NCI-H226 (cell line): ENCODE measurements around the gene AGTRAP.

Experiments
- DNase-seq: peaks from one replicate; pipeline ENCODE4 v3.0.0-alpha.2; 2015

Gene AGTRAP

DNA sequence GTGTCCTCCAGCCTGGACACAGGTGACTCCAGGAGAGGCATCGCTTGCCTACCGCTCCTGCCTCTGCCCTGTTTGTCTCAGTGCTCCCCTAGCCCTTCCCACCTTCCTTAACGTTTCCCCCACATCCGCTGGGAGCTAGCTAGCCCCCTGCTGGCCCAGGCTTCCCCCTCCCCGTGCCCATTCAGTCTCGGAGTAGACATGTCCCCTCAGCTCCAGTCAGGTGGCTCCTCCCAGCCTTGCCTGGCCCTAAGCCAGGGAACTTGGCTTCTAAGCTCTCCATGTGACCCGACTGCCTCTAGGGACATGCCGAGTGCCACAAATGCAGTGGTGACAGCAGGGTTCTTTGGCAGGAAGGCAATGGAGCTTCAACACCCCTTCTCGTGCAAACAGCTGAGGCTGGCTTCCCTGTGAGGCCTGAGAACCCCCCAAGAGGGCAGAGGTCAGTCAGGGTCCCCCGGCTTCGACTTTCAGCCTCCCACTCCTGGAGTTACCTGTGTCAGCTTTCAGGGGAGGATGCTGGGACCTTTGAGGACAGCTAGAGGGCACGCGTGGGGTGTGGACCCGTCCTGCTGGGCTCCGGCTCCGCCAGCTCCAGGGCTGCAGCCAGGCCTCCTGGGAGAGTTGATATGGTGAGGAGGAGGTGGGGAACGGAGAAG, 28.2 kb upstream of the AGTRAP start:
- DNase-seq, result no peak

DNA sequence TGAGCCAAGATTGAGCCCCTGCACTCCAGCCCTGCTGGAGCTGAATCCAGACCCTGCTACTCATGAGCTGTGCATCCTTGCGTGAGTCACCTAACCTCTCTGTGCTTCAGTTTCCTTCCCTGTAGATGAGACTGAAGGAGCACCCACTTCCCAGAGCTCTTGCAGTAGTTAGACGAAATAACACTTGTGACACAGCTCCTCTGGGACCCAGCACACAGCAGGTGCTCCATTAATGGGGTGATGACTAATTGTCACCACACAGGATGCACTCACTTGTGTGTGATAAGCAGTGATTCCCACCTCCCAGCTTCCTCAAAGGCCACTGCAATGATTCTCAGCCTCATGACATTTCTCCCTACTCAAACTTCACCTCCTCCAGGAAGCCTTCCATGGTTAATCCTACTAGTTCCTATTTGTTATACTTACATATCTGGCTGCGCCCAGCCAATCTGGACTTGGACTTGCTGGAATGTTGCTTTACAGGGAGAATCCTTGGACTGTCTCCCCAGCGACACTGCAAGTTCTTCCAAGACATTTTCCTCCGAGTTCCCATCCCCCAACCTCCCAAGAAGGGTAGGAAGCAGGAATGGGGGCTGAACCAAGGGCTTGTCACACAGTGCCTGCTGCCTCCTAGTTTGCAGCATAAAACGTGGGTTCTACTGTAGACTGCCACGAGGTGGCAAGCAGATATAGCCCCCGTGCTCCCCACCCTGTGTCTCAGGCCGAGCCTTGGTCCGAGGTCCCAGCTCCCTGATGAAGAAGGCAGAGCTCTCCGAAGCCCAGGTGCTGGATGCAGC, 27.2 kb upstream of the AGTRAP start:
- DNase-seq, result no peak

DNA sequence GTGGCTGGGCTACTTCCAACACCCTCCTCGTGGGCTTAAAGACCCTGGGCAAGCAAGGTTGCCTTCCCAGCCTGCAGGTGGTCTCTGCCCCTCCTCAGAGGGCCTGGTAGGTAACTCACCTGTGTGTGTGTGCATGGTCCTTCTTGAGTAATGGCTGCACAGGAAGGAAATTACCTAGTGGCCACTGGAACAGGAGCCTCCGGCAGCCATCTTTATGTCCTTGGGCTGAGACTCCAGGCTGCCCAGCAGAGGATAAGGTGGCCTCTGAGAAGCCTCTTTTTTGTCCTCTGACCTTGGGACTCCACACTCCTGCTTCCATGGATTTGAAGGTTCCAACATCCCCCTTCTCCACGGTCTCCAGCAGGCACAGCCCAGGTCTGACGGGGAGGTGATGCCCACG, 24.4 kb upstream of the AGTRAP start:
- DNase-seq, result no peak

DNA sequence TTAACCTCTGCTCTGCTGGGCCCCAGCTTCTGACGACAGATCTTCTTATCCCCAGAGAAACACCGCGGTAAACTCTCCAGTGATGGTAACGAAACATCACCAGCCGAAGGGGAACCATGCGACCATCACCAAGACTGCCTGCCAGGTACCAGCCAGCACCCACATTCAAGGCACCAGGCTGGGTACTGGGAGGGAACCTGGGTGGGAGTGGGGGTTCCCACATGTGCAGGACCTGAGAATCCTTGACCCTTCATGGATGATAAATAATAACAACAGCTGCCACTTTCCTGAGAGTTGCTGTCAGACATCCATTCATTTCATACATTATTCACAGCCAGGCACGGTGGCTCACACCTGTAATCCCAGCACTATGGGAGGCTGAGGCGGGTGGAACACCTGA, 23.7 kb upstream of the AGTRAP start:
- no peak for DNase-seq

DNA sequence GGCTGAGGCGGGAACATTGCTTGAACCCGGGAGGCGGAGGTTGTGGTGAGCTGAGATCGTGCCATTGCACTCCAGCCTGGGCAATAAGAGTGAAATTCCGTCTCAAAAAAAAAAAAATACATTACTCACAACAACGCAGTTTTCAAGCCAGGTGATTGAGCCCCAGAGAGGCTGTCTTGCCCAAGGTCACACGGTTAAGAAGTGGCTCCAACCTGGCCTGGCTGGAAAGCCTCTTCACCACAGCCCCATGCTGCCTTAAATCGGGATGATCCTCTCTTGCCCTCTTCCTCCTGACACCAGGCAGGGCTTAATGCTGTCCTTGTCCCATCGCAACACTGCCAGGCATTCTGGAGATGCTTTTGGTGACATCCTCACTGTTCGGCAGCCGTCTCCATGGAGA, 22.8 kb upstream of the AGTRAP start:
- DNase-seq, result no peak

DNA sequence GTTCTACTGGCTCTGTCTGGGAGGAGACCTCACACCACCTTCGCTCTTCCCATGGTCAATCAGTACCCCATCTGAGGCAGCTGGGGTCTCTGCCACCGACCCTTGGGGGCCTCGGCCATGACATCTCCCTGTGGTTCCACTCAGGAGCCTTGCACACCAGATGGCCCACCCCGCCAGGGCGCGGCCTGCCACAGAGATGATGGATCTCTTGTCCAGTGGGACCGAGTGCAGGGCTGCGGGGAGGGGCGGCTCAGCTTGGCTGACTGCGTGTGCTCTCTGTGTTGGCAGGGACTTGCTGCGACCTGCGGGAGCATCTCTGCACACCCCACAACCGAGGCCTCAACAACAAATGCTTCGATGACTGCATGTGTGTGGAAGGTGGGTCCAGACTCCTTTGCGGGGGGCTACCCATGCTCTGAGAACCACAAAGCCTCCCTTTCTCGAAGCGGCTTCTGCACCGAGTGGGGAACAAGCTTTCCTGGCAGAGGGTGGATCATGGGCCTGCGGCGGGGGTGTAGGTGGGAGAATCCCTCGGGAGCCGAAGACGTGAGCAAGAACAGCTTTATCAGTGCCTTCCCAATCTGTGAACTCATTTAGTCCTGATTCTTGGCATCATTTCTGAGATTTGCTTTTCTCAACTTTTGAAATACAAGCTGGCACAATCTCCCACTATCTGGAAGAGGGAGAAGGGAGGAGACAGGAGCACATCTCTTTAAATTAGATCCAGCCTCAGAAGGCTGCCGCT, 20.9 kb upstream of the AGTRAP start:
- no peak for DNase-seq

DNA sequence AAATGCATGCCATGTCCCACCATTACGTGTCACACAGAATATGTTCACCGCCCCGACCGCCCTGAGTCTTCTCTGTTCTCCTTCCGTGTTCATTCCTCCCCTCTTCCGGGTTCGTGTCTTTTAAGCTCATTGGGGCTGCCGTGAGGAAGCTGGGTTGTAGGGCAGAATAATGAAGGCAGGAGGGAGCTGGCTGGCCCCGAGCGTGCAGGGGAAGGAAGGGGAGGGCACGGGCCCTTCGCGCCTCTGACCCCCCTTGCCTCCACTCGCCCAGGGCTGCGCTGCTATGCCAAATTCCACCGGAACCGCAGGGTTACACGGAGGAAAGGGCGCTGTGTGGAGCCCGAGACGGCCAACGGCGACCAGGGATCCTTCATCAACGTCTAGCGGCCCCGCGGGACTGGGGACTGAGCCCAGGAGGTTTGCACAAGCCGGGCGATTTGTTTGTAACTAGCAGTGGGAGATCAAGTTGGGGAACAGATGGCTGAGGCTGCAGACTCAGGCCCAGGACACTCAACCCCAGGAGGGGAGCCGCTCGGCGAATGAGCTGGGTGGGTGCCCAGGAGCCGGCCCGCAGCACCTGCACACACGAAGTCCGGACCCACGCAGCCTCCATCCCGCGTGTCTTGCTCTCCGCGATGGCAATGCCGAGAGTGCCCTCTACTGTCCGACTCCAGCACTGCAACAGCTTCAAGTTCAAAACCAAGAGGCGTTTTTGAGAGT, 16.5 kb upstream of the AGTRAP start:
- DNase-seq, result peak; percentile 7

DNA sequence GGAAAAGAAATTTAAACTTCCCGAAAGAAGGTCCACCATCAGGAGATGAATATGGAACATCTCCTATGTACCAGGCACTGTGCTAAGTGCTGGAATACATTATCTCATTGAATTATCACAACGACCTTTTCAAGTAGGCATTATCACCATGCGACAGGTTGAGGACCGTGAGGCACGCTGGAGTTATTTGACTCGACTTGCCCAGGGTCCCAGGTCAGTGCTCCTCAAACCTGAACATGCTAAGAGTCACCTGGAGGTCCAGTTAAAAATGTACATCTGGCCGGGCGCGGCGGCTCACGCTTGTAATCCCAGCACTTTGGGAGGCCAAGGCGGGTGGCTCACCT, 15.9 kb upstream of the AGTRAP start:
- no peak for DNase-seq

DNA sequence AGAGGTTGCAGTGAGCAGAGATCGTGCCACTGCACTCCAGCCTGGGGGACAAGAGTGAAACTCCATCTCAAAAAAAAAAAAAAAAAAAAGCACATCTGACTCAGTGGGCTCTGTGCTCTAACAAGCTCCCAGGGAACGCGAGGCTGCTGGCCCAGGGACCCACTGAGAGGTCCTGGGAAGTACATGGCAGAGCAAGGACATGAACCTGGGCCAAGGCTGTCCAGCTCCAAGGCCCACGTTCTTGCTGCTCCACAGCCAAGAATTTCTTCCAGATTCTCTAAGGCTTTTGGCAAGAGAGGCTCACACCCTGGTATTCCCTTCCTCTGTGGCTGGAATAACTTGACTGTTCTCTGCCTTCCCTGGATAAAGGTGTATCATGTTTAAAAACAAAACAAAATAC, 15.4 kb upstream of the AGTRAP start:
- no peak for DNase-seq

DNA sequence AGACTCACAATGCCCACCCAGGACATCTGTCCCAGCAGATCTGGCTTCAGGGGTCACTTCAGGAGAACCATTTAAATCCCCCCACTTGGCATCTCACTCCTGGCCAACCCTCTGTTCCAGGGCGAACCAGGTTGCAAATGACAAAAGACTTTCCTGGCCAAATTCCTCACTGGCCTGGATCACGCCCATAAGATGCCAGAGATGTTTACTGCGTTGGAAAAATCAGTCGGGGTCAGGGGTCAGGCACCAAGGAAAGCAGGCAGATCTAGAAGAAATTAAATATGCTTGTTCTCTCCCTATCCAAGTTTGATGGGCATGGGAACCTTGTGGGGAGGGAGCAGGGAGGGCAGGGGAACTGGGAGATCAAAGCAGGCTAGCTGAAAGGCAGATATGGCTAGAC, 14.6 kb upstream of the AGTRAP start:
- no peak for DNase-seq

DNA sequence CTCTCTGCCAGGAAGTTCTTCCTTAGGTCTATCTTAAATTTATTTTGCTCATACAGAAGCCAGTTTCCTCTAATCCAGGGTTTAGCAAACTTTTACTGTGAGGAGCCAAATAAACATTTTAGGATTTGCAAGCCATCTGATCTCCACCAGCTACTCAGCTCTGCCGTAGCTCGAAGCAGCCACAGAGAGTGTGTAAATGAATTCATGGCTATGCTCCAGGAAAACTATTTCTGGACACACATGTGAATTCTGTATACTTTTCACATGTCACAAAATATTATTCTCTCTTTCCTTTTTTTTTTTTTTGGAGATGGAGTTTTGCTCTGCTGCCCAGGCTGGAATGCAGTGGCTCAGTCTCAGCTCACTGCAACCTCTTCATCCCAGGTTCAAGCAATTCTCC, 13.4 kb upstream of the AGTRAP start:
- no peak for DNase-seq

DNA sequence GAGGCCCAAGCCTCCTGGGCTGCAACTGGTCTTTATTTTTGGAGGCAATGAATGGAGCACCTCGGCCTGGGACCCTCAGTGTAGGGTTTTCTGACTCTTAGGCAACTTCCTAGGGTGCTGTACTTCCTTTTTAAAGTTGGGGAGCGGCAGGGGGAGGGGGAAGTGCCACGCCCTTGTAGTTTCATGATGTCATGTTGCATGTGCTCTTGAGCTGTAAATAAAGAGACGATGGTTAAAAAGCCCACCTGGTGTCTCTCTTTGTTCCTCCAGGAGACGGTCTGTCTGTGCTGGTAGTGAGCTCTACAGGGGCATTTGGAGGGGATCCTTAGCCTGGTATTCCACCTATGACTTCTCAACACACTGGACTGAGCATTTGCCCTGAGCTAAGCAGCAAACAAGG, 10.3 kb upstream of the AGTRAP start:
- DNase-seq, result no peak

DNA sequence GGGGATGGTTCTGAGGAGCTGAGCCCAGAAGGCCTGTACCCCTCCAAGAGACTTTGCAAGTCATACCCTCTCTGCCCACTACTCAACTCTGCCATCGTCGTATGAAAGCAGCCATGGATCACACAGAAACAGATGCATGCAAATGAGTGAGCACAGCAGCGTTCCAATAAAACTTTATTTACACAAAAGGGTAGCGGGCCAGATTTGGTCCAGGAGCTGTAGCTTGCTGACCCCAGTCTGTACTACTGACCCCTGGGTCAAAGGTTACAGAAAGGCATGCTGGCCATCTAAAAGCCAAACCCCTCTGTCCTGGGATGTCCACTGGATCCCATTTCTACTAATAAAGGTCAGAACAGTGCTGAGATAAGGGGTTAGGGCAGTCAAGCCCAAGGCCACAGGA, 8.8 kb upstream of the AGTRAP start:
- DNase-seq, result no peak

DNA sequence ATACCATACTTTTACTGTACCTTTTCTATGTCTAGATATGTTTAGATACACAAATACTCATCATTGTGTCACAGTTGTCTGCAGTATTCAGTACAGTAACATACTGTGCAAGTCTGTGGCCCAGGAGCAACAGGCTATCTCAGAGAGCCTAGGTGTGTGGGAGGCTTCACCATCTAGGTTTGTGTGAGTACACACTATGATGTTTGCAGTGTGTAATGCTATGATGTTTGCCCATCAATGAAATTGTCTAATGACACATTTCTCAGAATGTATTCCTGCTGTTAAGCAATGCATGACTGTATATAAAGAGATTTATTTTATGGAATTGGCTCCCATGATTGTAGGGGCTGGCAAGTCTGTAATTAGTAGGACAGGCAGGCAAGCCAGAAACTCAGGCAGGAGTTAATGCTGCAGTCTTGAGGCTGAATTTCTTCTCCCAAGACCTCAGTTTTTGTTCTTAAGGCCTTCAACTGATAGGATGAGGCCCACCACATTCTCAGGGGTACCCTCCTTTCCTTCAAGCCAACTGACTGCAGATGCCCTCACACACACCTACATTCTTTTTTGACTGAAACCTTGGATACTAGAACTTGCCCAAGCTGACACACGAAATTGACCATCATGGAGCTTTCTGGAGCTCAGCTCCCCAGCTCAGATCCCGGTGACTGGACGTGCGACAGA, 7.7 kb upstream of the AGTRAP start:
- DNase-seq, result peak; percentile 20

DNA sequence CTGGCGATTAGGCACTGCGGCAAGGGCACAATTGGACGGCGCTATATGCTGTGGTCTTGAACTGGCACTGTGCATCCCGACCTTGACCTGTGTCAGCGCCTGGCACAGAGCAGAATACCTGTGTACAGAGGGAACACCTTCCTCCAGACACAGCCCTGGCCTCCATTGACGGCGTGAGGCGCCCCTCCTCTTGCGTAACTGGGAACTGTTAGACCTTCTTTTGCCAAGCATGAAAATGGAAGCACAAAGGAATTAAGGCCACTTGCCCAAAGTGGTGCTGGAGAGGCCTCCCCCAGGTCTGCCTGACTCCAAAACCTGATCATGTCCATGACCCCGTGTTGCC, 6.8 kb upstream of the AGTRAP start:
- DNase-seq, result no peak

DNA sequence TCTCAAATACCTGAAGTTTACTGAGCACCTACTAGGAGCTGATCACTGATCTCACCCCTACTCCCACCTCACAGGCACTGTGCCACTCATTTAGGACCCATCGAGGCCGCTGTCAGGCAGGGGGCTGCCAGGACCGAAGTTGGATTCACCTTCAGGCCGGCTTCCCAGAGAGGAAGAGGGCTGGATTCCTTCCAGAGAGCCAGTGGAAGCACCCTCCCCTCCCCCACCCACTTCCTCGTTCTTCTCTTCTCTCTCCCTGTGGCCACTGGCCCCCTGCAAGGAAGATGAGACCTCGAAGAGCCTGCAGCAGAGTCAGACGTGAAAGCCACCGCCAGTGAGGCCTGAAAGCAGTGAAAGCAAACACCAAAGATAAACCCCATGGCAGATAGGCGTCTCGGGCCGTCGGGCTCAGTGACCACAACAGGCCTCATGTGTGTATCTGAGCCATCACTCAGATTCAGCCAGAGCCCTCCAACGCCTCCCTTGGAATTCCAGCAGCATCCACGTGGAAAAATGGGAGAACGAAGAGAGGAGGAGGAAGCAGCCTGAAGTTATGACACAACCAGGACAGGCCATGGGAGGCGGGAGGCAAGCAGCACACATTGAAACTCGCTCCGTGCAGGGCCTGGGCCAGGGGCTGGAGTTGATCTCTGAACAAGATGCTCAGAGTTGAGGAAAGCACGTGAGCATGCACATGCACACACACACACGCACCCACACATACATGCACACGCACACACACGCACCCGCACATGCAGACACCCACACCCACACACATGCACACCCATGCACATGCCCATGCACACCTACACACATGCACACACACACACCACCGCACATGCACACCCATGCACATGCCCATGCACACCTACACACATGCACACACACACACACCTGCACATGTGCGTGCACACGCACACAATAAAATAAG, 6.2 kb upstream of the AGTRAP start:
- DNase-seq, result no peak

DNA sequence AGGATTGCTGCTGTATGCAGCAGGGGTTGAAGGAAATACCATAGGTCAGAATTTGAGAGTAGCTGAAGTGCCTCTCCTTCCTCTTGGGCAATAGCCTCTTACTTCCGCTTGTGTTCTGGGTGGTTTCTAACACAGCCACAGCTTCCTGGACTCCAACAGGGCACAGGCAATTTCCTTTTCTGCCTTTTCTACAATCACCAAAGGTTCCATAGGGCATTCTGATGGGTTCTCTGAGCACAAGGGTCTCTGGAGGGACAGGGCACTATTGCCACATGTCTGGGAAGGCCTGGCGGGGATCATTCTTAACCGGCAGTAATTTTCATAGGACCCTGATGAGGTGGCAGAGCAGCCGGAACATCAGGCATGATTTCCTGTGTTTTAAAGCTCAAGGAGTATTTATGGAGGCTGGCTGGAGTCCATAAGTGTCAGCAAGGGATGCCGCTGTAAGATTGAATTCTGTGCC, 5.5 kb upstream of the AGTRAP start:
- peak; percentile 41 for DNase-seq

DNA sequence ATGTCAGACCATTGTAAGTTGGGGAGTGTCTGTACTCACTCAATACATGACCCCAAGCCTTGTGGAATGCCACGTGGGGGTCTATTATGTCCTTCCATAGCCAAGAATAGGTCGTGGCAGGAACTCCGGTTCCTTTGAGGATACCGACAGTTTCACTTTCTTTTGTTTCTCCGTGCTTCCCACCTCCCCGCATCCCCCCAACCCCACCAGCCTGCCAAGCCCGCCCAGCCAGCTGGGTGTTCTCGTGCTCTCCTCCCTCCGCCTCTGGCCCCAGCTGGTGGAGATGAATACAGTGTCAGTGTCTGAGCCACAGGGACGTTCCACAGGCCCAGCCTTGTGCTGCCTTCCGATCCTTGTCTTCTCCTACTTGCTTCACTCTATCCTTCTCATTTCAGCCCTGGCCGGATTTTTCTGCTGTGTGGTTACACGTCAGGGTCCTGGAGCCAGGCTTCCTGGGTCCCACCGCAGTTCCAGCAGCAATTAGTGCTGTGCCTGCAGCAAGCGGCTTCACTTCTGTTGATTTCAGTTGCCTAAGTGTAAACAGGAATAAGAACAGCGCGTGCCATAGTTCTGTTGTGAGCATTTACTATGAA, 4.1 kb upstream of the AGTRAP start:
- DNase-seq, result no peak

DNA sequence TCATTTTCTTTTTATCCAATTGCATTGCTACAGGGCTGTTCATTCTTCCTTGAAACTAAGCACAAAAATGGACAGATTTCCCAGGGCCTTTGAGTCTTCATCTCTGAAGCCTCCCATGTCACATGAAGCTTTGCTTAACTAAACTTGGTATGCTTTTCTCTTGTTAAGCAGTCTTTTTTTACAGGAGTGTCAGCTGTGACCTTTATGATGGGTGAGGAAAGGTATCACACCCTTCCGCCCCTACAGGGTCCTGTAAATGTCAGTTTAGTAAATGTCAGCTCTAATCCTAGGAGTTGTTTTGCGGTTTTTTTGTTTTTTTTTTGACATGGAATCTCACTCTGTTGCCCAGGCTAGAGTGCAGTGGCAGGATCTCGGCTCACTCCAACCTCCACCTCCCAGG, 2.6 kb upstream of the AGTRAP start:
- no peak for DNase-seq

DNA sequence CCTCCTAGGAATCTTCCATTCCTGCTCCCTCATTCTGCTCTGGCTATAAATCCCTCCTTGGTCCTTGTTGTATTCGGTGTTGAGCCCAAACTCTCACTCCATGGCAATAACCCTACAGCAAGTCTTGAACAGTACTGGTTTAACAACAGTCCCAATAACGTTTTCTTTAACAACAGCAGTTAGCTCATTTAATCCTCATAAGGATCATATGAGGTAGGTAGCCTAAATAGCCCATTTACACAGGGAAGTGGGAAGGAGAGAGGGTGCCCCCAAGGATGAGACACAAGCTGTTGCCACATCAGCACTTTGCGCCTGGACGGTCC, 444 bp upstream of the AGTRAP start:
- no peak for DNase-seq
